Fibroblast of lung (primary cell): ENCODE data around the gene COLEC12.

Experiments used
- EZH2 ChIP-seq: IDR thresholded peaks from 2 replicates; pipeline ENCODE4 v1.5.1; 2012; ENCODE audit warnings: low read length, control low read depth, mild to moderate bottlenecking; ENCODE audit errors: missing control alignments
- TF ChIP-seq, protein P1 (sequence below), 2 donors: IDR thresholded peaks in 1 of 2; conservative IDR thresholded peaks in 1 of 2; 1 replicate in 1 of 2; 2 replicates in 1 of 2; pipeline ENCODE4 v1.5.1; 2011 to 2012; ENCODE audit warnings: low read length in 2 of 2, control low read depth in 1 of 2, inconsistent platforms in 1 of 2, low read depth in 1 of 2, mild to moderate bottlenecking in 1 of 2

DNA sequence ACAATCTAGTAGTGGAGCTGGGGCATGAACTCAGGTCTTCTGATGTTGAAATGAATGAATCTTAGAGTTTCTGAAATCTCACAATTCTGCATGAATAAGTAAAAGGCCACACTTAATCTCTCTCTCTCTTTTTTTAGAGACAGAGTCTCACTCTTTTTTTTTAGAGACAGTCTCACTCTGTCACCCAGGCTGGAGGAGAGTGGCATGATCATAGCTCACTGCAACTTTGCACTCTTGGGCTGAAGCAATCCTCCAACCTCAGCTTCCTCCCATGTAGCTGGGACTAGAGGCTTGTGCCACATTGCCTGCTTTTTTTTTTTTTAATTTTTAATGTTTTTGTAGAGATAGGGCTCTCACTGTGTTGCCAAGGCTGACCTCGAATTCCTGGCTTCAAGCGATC lies 163.8 kb downstream of the COLEC12 start:
- TF ChIP-seq, protein P1, sequence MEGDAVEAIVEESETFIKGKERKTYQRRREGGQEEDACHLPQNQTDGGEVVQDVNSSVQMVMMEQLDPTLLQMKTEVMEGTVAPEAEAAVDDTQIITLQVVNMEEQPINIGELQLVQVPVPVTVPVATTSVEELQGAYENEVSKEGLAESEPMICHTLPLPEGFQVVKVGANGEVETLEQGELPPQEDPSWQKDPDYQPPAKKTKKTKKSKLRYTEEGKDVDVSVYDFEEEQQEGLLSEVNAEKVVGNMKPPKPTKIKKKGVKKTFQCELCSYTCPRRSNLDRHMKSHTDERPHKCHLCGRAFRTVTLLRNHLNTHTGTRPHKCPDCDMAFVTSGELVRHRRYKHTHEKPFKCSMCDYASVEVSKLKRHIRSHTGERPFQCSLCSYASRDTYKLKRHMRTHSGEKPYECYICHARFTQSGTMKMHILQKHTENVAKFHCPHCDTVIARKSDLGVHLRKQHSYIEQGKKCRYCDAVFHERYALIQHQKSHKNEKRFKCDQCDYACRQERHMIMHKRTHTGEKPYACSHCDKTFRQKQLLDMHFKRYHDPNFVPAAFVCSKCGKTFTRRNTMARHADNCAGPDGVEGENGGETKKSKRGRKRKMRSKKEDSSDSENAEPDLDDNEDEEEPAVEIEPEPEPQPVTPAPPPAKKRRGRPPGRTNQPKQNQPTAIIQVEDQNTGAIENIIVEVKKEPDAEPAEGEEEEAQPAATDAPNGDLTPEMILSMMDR (conservative IDR thresholded peaks at IDR 0.05 in 1 of 2, IDR thresholded peaks at IDR 0.05 in 1 of 2; ENCODE audit: low read depth in 1 of 2, low read length in 2 of 2), result no peak
- no peak for TF ChIP-seq EZH2
